SK-N-SH (cell line): ENCODE results near the gene MXI1.

Experiments used
- CTCF ChIP-seq: fragments of 200-600 bp; sonication (generic); IDR thresholded peaks from 2 replicates; pipeline ENCODE4 v1.6.1; 2017; ENCODE audit warnings: antibody characterized with exemption, mild to moderate bottlenecking, moderate library complexity
- ELF1 ChIP-seq: IDR thresholded peaks from 2 replicates; pipeline ENCODE4 v1.4.0; 2012
- EP300 ChIP-seq, 2 experiments: IDR thresholded peaks; 2 replicates each; pipeline versions ENCODE4 v1.4.0 to v1.6.1; 2012; ENCODE audit warnings: borderline replicate concordance in 1 of 2, low read depth in 1 of 2, low read length in 1 of 2
- FOXJ3 ChIP-seq: sonication (generic); formaldehyde crosslinking; IDR thresholded peaks from 2 replicates; pipeline ENCODE4 v1.5.1; 2020; ENCODE audit warnings: mild to moderate bottlenecking, missing genetic modification reagents
- GABPA ChIP-seq: IDR thresholded peaks from 2 replicates; pipeline ENCODE4 v1.4.0; 2012; ENCODE audit warnings: low read depth, mild to moderate bottlenecking
- MAX ChIP-seq: IDR thresholded peaks from 2 replicates; pipeline ENCODE4 v1.4.0; 2012; ENCODE audit warnings: low read depth
- NRF1 ChIP-seq: IDR thresholded peaks from 2 replicates; pipeline ENCODE4 v1.6.1; 2012; ENCODE audit warnings: low read depth, mild to moderate bottlenecking, low read length
- POLR2AphosphoS5 ChIP-seq: IDR thresholded peaks from 2 replicates; pipeline ENCODE4 v1.6.1; 2012; ENCODE audit warnings: low read depth, low read length
- RAD21 ChIP-seq: IDR thresholded peaks from 2 replicates; pipeline ENCODE4 v1.6.1; 2012; ENCODE audit warnings: mild to moderate bottlenecking, low read length
- TEAD4 ChIP-seq: IDR thresholded peaks from 2 replicates; pipeline ENCODE4 v1.4.0; 2012; ENCODE audit warnings: mild to moderate bottlenecking, borderline replicate concordance; ENCODE audit not compliant: insufficient read depth
- USF2 ChIP-seq: fragments of 150-350 bp; IDR thresholded peaks from 2 replicates; pipeline ENCODE4 v1.6.1; 2017; ENCODE audit warnings: antibody characterized with exemption, low read length, low read depth, borderline replicate concordance
- ZBTB33 ChIP-seq: IDR thresholded peaks from 2 replicates; pipeline ENCODE4 v1.4.0; 2012; ENCODE audit warnings: low read depth, borderline replicate concordance

- TF ChIP-seq CTCF = no peak
- TF ChIP-seq MAX = no peak
- no peak for TF ChIP-seq EP300 (IDR thresholded peaks at IDR 0.05; ENCODE audit: borderline replicate concordance in 1 of 2, low read depth in 1 of 2, low read length in 1 of 2)
- no peak for TF ChIP-seq GABPA
- no peak for TF ChIP-seq NRF1
- TF ChIP-seq ZBTB33 = no peak
- no peak for TF ChIP-seq USF2
- no peak for TF ChIP-seq POLR2AphosphoS5
- TF ChIP-seq FOXJ3 (CRISPR knock-in tag) = no peak
- no peak for TF ChIP-seq TEAD4
- no peak for TF ChIP-seq RAD21
- no peak for TF ChIP-seq ELF1
Observed at GRCh38 chr10:110225441-110225755, 18.0 kb downstream of the MXI1 start.
